SHP77 (cell line): ENCODE measurements around the gene SORCS2.

ENCODE experiments used
- DNase-seq, 2 experiments: peaks; one replicate each; lab custom pipeline; 2025; lab: John Stamatoyannopoulos, UW

Gene SORCS2

GRCh38 chr4:7777871-7778509, 585.7 kb downstream of the SORCS2 start:
- DNase-seq, result no peak

- DNase-seq, result no peak
Measured at GRCh38 chr4:7778510-7779431, 586.4 kb downstream of the SORCS2 start.

DNA sequence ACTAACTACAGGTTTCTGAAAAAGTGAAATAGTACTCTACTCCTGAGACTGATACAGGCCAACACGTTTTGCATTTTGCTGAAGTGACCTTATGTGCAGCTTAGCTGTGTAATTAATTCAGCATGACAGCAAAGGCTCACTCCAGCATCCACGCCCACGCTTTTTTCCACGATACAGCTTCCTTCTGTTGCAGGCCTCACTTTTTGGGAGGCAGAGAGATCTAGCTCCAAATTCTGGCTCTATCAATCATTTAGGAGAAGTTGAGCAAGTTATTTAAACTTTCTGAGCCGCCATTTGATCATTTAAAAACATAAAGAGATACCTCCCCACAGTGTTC, 587.1 kb downstream of the SORCS2 start:
- no peak for DNase-seq

- no peak for DNase-seq
Measured at GRCh38 chr4:7780751-7781348, 588.5 kb downstream of the SORCS2 start.

GRCh38 chr4:7781366-7781765, 589.0 kb downstream of the SORCS2 start:
- DNase-seq, result no peak

- DNase-seq, result no peak
Measured at GRCh38 chr4:7781993-7782392, 589.7 kb downstream of the SORCS2 start.

- DNase-seq, result no peak
Measured at GRCh38 chr4:7782783-7783182, 590.4 kb downstream of the SORCS2 start.

DNA sequence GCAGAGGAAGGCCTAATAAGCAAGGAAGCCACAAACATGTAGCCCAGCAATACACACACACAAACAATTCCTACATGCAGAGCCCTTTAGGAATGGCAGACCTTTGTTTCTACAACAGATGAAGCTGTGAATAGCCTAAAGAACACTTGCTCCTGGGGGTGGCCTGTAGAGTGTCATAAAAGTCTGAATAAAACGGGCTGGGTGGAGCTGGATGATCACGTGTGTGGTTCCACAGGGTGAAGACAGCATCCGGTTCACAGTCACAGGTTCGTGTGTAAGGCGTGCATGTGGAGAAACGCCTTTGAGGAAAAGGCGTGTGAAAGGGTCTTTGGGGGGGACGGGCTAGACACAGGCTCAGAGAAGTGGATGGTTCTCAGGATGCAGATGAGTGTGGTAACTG, 591.2 kb downstream of the SORCS2 start:
- no peak for DNase-seq

- DNase-seq, result no peak
Measured at GRCh38 chr4:7784131-7784870, 592.0 kb downstream of the SORCS2 start.

- no peak for DNase-seq
Measured at GRCh38 chr4:7785017-7785416, 592.7 kb downstream of the SORCS2 start.

DNA sequence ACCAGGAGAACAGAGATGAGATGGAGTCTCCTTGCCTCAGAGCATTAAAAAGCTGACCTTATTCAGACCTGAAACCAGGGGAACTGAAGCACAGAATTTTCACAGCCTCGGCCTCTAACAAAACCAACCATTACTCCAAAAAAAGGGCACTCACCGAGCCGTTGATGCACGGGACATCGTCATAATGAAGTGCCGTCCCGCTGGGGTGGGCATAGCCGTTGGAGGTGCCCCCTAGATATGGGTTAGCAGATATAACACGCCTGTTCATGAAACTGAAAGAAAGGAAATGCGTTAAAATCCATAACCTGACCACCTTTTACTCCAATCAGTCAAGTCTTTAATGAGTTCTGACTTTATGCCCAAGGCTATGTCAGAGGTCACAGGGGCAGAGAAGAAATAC, 593.7 kb downstream of the SORCS2 start:
- no peak for DNase-seq

DNA sequence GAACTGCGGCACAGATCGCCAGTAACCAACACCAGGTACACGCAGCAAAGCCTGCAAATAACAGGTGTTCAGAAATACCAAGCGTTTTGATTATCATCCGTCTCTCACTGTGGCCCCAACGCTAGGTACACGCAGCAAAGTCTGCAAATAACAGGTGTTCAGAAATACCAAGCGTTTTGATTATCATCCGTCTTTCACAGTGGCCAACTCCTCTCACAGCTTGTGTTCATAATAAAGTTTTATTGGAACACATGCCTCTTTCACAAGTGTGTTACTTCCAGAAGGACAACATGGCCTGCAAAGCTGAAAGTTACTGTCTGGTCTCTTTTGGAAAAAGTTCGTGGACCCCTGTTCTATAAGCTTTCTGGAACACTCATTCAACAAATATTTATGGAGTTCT, 594.2 kb downstream of the SORCS2 start:
- DNase-seq, result no peak

GRCh38 chr4:7787067-7787466, 594.7 kb downstream of the SORCS2 start:
- no peak for DNase-seq

DNA sequence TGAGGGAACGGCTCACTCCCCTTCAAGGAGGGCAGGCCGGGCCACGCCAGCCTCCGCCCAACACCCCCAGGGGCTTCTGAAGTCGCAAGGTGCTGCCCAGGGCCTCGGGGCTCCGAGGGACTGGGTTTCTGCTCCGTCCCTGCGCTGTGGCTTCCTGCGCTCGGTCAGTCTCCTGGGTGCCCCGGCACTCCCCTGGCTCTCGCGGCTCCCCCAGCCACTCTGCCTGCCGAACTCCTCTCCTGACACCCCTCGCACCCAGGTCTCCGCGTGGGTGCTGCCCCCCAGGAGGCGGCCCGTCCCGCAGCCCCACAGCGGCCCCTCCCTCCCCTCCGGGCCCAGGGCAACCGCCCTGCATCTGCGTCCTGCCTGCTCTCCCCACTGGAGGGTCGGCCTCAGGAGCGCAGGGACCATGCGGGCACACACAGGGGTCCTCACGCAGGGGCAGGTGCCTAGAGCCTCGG, 595.4 kb downstream of the SORCS2 start:
- no peak for DNase-seq

DNA sequence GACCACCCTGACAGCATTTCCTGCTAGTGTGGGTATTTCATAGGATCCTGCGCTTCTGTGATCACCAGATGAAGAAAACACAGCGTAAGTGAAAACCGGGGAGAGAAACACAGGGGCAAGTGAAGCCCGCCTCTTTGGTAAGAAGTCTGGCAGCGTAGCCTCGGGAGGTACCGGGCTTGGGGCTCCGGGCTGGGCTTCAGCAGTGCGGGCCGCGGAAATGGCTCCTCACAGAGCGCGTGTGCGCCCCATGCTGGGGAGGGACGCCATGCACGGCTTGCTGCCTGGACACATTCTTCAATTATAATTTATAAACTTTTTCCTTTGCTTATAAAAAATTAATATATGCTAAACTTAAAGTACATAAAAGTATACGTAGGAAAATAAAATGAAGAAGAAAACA, 595.9 kb downstream of the SORCS2 start:
- DNase-seq, result no peak

GRCh38 chr4:7788694-7789425, 596.5 kb downstream of the SORCS2 start:
- no peak for DNase-seq

DNA sequence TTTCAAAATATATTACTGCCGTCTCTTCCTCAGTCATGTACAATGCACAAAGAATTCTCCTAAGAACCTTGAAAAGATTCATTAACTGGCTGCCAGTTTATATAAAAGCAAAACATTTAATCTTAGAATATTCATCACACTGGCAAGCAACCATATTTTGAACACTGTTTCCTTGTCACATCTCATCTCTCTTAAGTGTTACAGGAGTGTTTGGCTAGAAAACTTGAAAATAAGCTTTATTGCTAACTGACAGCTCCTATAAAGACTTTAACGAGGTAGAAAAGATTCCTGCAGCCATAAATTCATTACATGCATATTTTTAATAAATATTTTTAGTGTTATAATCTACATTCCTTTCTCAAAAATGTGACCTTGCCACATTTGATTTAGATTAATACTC, 597.7 kb downstream of the SORCS2 start:
- no peak for DNase-seq

DNA sequence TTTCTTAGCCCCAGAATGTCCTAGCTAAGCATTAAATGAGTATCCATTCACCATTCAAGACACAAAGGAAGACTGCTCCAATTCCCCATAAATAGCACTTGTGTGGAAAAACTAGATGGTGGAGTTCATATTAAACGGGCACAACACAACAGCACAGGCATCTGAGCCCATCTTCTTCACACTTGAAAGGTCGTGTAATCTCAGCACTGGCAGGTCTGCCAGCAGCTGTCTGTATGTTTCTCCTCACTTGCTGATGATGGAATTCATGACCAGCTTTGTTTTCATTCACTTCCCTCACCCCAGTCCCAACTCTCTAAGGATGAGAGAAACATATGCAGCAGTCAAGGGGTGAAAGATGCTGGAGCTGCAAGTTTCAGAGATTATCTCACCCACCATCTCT, 598.7 kb downstream of the SORCS2 start:
- DNase-seq, result no peak
